NCI-H774 (cell line): ENCODE measurements around the gene ALOXE3.
"Not testable (repeated sequence)": the region's sequence is repeated elsewhere in the genome, so short reads cannot be mapped to it uniquely, and the experiment has no call there.

Source experiments
- DNase-seq: peaks from one replicate; lab custom pipeline; 2025; lab: John Stamatoyannopoulos, UW

Gene ALOXE3

GRCh38 chr17:8095361-8095760 is 23.0 kb downstream of the ALOXE3 start:
- DNase-seq = no peak

GRCh38 chr17:8091033-8091687 is 27.2 kb downstream of the ALOXE3 start:
- DNase-seq = no peak

GRCh38 chr17:8089728-8090127 is 28.6 kb downstream of the ALOXE3 start:
- no peak for DNase-seq

- DNase-seq = no peak
Measured at GRCh38 chr17:8087952-8088230, 30.4 kb downstream of the ALOXE3 start.

- DNase-seq = no peak
Measured at GRCh38 chr17:8087075-8087951, 31.0 kb downstream of the ALOXE3 start, which contains the start of gene ALOX12B. Gene ALOX12B, minus strand, starts transcription at chr17:8087716. Its CDS starts 274 bp downstream, at chr17:8087442.

- no peak for DNase-seq
Measured at GRCh38 chr17:8084250-8084649, 34.1 kb downstream of the ALOXE3 start.

- no peak for DNase-seq
Measured at GRCh38 chr17:8082292-8082691, 36.0 kb downstream of the ALOXE3 start.

GRCh38 chr17:8081876-8082275 is 36.4 kb downstream of the ALOXE3 start:
- DNase-seq = no peak

GRCh38 chr17:8080799-8081219 is 37.5 kb downstream of the ALOXE3 start:
- DNase-seq = no peak

- DNase-seq = no peak
Measured at GRCh38 chr17:8080208-8080798, 38.0 kb downstream of the ALOXE3 start.

GRCh38 chr17:8079291-8080207 is 38.8 kb downstream of the ALOXE3 start:
- DNase-seq = peak; percentile 33

- DNase-seq = not testable (repeated sequence)
Measured at GRCh38 chr17:8077939-8078338, 40.4 kb downstream of the ALOXE3 start.

GRCh38 chr17:8076502-8077266 is 41.6 kb downstream of the ALOXE3 start:
- no peak for DNase-seq

GRCh38 chr17:8075574-8076342 is 42.6 kb downstream of the ALOXE3 start:
- DNase-seq = no peak

- no peak for DNase-seq
Measured at GRCh38 chr17:8075081-8075480, 43.2 kb downstream of the ALOXE3 start.

GRCh38 chr17:8074554-8074953 is 43.8 kb downstream of the ALOXE3 start:
- no peak for DNase-seq

- no peak for DNase-seq
Measured at GRCh38 chr17:8073627-8074484, 44.5 kb downstream of the ALOXE3 start.

- no peak for DNase-seq
Measured at GRCh38 chr17:8072729-8073461, 45.4 kb downstream of the ALOXE3 start.

GRCh38 chr17:8072341-8072728 is 46.0 kb downstream of the ALOXE3 start:
- no peak for DNase-seq
